Gastroesophageal sphincter (tissue), 4 donors: ENCODE measurements around the gene EPHA2. TPM values are rescaled to one million over a fixed set of nuclear protein-coding genes. Genes with fewer than 3 reads are reported as not detected.
A peak's percentile ranks its signal among the peaks of the same experiment; 100 is the strongest.

Experiments used
- ATAC-seq: fragments of 150-250 bp; one replicate; pipeline ENCODE4 v1.9.1; 2016; ENCODE audit warnings: mild to moderate bottlenecking, moderate library complexity
- H3K27ac ChIP-seq, 4 donors: fragments of 200-600 bp; sonication (generic) in 3 of 4; 1 replicate in 3 of 4; 2 replicates in 1 of 4; pipeline ENCODE4 v1.5.1; 2016 to 2019
- H3K27me3 ChIP-seq: fragments of 200-600 bp; sonication (generic); one replicate; pipeline ENCODE4 v1.5.1; 2019
- H3K36me3 ChIP-seq, 2 donors: fragments of 200-600 bp; sonication (generic); one replicate each; pipeline ENCODE4 v1.5.1; 2019; ENCODE audit warnings: control low read depth in 1 of 2
- H3K4me1 ChIP-seq, 3 donors: fragments of 200-600 bp; sonication (generic); 1 replicate in 2 of 3; 2 replicates in 1 of 3; pipeline ENCODE4 v1.5.1; 2016 to 2019; ENCODE audit warnings: control low read depth in 2 of 3
- H3K4me3 ChIP-seq, 2 donors: fragments of 200-600 bp; sonication (generic); one replicate each; pipeline ENCODE4 v1.5.1; 2019; ENCODE audit warnings: mild to moderate bottlenecking in 1 of 2, moderate library complexity in 1 of 2
- H3K9me3 ChIP-seq, 3 donors: fragments of 200-600 bp; sonication (generic); one replicate each; pipeline ENCODE4 v1.5.1; 2017 to 2019; ENCODE audit warnings: control low read depth in 2 of 3
- CTCF ChIP-seq, 4 experiments: fragments of 200-600 bp in 2 of 4; fragments of 450-650 bp in 2 of 4; sonication (generic) in 1 of 4; IDR thresholded peaks; one replicate each; pipeline ENCODE4 v1.5.1; 2017 to 2019; ENCODE audit warnings: antibody characterized with exemption in 4 of 4, mild to moderate bottlenecking in 2 of 4, moderate library complexity in 2 of 4
- EP300 ChIP-seq: sonication (generic); formaldehyde crosslinking; IDR thresholded peaks from one replicate; pipeline ENCODE4 v1.6.1; 2017; ENCODE audit warnings: antibody characterized with exemption, mild to moderate bottlenecking
- POLR2A ChIP-seq, 2 donors: fragments of 450-650 bp; IDR thresholded peaks; one replicate each; pipeline ENCODE4 v1.6.1; 2017; ENCODE audit warnings: antibody characterized with exemption in 2 of 2, mild to moderate bottlenecking in 2 of 2, moderate library complexity in 1 of 2
- POLR2AphosphoS5 ChIP-seq: sonication (generic); formaldehyde crosslinking; IDR thresholded peaks from one replicate; pipeline ENCODE4 v1.6.1; 2017; ENCODE audit warnings: antibody characterized with exemption
- WGBS, 2 donors: methylation state at CpG; one replicate each; pipeline ENCODE4 v1.1.5; 2018; ENCODE audit warnings: low coverage in 1 of 2; 5-methylcytosine and 5-hydroxymethylcytosine counted together
- total RNA-seq, 4 donors: library from RNA; depleted of rRNA; stranded (reverse); fragments of >200 nt; gene quantifications; one replicate each; pipeline ENCODE4 v1.1.0, GENCODE V29; 2016

The EPHA2 gene
- total RNA-seq, 4 donors from 2014 or later = 8.9 to 16.1 (median 12.4) TPM

- TF ChIP-seq POLR2AphosphoS5 (no peak), POLR2A (IDR thresholded peaks at IDR 0.05) (no peak), CTCF (IDR thresholded peaks at IDR 0.05) (no peak), EP300 (no peak)
- H3K4me1 ChIP-seq = peaks cover 0 to 9% (median 4%) of the 10 kb centered on the region in 3 donors
- H3K9me3 ChIP-seq = no peaks in the 10 kb centered on the region
- H3K27me3 ChIP-seq = no peaks in the 10 kb centered on the region
- no peak overlapping the region for H3K4me3 ChIP-seq
- no peak overlapping the region for H3K27ac ChIP-seq
- 75 to 78% methylated on average over 4 of the region's 9 CpGs for WGBS, 2 donors
- no peak for ATAC-seq
- no peaks in the 10 kb centered on the region for H3K36me3 ChIP-seq
Measured at GRCh38 chr1:16081636-16082035, 74.2 kb downstream of the EPHA2 start.

- no peaks in the 10 kb centered on the region for H3K36me3 ChIP-seq
- no peaks in the 10 kb centered on the region for H3K9me3 ChIP-seq
- H3K4me3 ChIP-seq = no peak overlapping the region
- ATAC-seq = no peak
- TF ChIP-seq POLR2A (IDR thresholded peaks at IDR 0.05) = no peak
- TF ChIP-seq EP300 = no peak
- no peak for TF ChIP-seq CTCF (IDR thresholded peaks at IDR 0.05)
- TF ChIP-seq POLR2AphosphoS5 = no peak
- 80 to 95% methylated on average over 3 of the region's 5 CpGs for WGBS, 2 donors
- no peaks in the 10 kb centered on the region for H3K27me3 ChIP-seq
- peaks cover 0 to 15% (median 4%) of the 10 kb centered on the region in 3 donors for H3K4me1 ChIP-seq
- no peak overlapping the region for H3K27ac ChIP-seq
Measured at GRCh38 chr1:16080422-16081150, 75.3 kb downstream of the EPHA2 start.

GRCh38 chr1:16078925-16079656, 76.8 kb downstream of the EPHA2 start:
- 0% methylated on average over 2 of the region's 10 CpGs for WGBS, 2 donors
- Histone ChIP-seq H3K4me3 (no peak overlapping the region), H3K27ac (no peak overlapping the region), H3K4me1 (peaks cover 0 to 30% (median 6%) of the 10 kb centered on the region in 3 donors), H3K27me3 (no peaks in the 10 kb centered on the region), H3K36me3 (no peaks in the 10 kb centered on the region), H3K9me3 (no peaks in the 10 kb centered on the region)
- ATAC-seq = peak; percentile 69
- TF ChIP-seq POLR2A (IDR thresholded peaks at IDR 0.05) (no peak), EP300 (no peak), CTCF (IDR thresholded peaks at IDR 0.05) (peak in 3 of 4 experiments; percentile 91 to 96 (median 96))

- no peak overlapping the region for H3K4me3 ChIP-seq
- peaks cover 8% of the 10 kb centered on the region for H3K27me3 ChIP-seq
- 80 to 100% methylated on average over 2 to 10 of the region's 12 CpGs for WGBS, 2 donors
- no peaks in the 10 kb centered on the region for H3K36me3 ChIP-seq
- H3K9me3 ChIP-seq = no peaks in the 10 kb centered on the region
- ATAC-seq = no peak
- no peak overlapping the region for H3K27ac ChIP-seq
- TF ChIP-seq POLR2A (IDR thresholded peaks at IDR 0.05) (no peak), CTCF (IDR thresholded peaks at IDR 0.05) (no peak), POLR2AphosphoS5 (no peak), EP300 (no peak)
- H3K4me1 ChIP-seq = peaks cover 0 to 44% (median 13%) of the 10 kb centered on the region in 3 donors
Measured at GRCh38 chr1:16077406-16078245, 78.2 kb downstream of the EPHA2 start.
